GM12878 (cell line): ENCODE data around the gene ZCCHC3. TPM values are rescaled to one million over a fixed set of nuclear protein-coding genes. Genes with fewer than 3 reads are reported as not detected.

ENCODE experiments used
- ATAC-seq: fragments of 200-7000 bp; cut with Tn5 transposase; 3 replicates; pipeline ENCODE4 v1.9.1; 2020; ENCODE audit warnings: mild to moderate bottlenecking, moderate library complexity
- BruUV-seq: library from RNA; stranded (reverse); fragments of 400-500 nt; replicated peaks from 2 replicates; lab custom pipeline; 2021; lab: Mats Ljungman, UMichigan
- CTCF ChIA-PET: fragments of 300-600 bp; sonication (Branson Sonifier 250); formaldehyde crosslinking; extraction: SDS; loops from one replicate; lab custom pipeline; 2021; ENCODE audit warnings: inconsistent platforms; lab: Yijun Ruan, JAX
- POLR2A ChIA-PET: fragments of 350-600 bp; formaldehyde crosslinking; extraction: SDS; loops from one replicate; lab custom pipeline; 2021; ENCODE audit warnings: inconsistent platforms; lab: Charles Lee
- RAD21 ChIA-PET: fragments of 300-600 bp; sonication (Branson Sonifier 250); formaldehyde crosslinking; loops from one replicate; lab custom pipeline; 2023; ENCODE audit warnings: antibody characterized with exemption; ENCODE audit not compliant: unreplicated experiment; lab: Charles Lee
- SMC1A ChIA-PET: fragments of 300-600 bp; sonication (Branson Sonifier 250); formaldehyde crosslinking; loops from one replicate; lab custom pipeline; 2023; ENCODE audit not compliant: unreplicated experiment, uncharacterized antibody; lab: Charles Lee
- DNase-seq: peaks from one replicate; pipeline ENCODE4 v3.0.0-alpha.2; 2011; ENCODE audit warnings: low read depth, low spot score
- FAIRE-seq: peaks from 3 replicates; lab custom pipeline; 2011; peaks lifted over from hg19 to GRCh38; lab: Jason Lieb, UNC
- H2AFZ ChIP-seq: 2 replicates; pipeline ENCODE4 v1.6.0; 2011; ENCODE audit warnings: low read depth, low read length, control low read depth; ENCODE audit not compliant: control insufficient read depth
- H3K27ac ChIP-seq: 2 replicates; pipeline ENCODE4 v1.5.1; 2011; ENCODE audit warnings: control low read depth; ENCODE audit not compliant: control insufficient read depth, insufficient read depth
- H3K27me3 ChIP-seq, 2 experiments: replicated peaks in 1 of 2; 2 replicates each; pipeline versions ENCODE4 v1.6.0 to v1.6.1; 2011; ENCODE audit warnings: low read length in 1 of 2; ENCODE audit not compliant: control insufficient read depth in 2 of 2, insufficient read depth in 2 of 2
- H3K36me3 ChIP-seq, 2 experiments: 2 replicates each; pipeline ENCODE4 v1.5.1; 2011; ENCODE audit warnings: low read length in 1 of 2; ENCODE audit not compliant: control insufficient read depth in 2 of 2, insufficient read depth in 2 of 2
- H3K4me1 ChIP-seq: 2 replicates; pipeline ENCODE4 v1.6.1; 2011; ENCODE audit warnings: mild to moderate bottlenecking, low read length, moderate library complexity, mixed read lengths; ENCODE audit not compliant: control insufficient read depth, insufficient read depth
- H3K4me2 ChIP-seq: 2 replicates; pipeline ENCODE4 v1.6.0; 2011; ENCODE audit warnings: control low read depth; ENCODE audit not compliant: control insufficient read depth, insufficient read depth
- H3K4me3 ChIP-seq: fragments of 200-600 bp; sonication (generic); 2 replicates; pipeline ENCODE4 v1.5.1; 2016
- H3K79me2 ChIP-seq: 2 replicates; pipeline ENCODE4 v1.6.0; 2011; ENCODE audit warnings: low read length; ENCODE audit not compliant: control insufficient read depth, insufficient read depth
- H3K9ac ChIP-seq: 2 replicates; pipeline ENCODE4 v1.8.0; 2011; ENCODE audit warnings: low read length, control low read depth, mixed read lengths; ENCODE audit not compliant: control insufficient read depth, insufficient read depth
- H3K9me3 ChIP-seq: replicated peaks from 3 replicates; pipeline ENCODE4 v1.5.1; 2011; ENCODE audit warnings: mild to moderate bottlenecking, low read length; ENCODE audit not compliant: control insufficient read depth, insufficient read depth
- H4K20me1 ChIP-seq: 2 replicates; pipeline ENCODE4 v1.6.0; 2011; ENCODE audit not compliant: control insufficient read depth, insufficient read depth
- RUNX3 ChIP-seq: IDR thresholded peaks from 2 replicates; pipeline ENCODE4 v1.6.1; 2012; ENCODE audit warnings: low read length, inconsistent platforms
- SREBF2 ChIP-seq: IDR thresholded peaks from 2 replicates; pipeline ENCODE4 v1.6.1; 2012; ENCODE audit warnings: mild to moderate bottlenecking, low read length
- WGBS: methylation state at CpG from one replicate; pipeline ENCODE4 v1.1.6; 2016; ENCODE audit warnings: low lambda C conversion rate; ENCODE audit not compliant: insufficient replicate concordance, insufficient coverage; ENCODE audit errors: missing lambda C conversion rate; 5-methylcytosine and 5-hydroxymethylcytosine counted together
- in situ Hi-C: fragments of 300-500 bp; cut with MboI; formaldehyde crosslinking; loops from 9 replicates; pipeline ENCODE4 v1.14.3; 2018; ENCODE audit warnings: mixed read lengths
- intact Hi-C: fragments of 100-400 bp; cut with micrococcal nuclease; formaldehyde crosslinking; loops from one replicate; pipeline ENCODE4 v1.14.2; 2022; ENCODE audit not compliant: unreplicated experiment
- polyA plus RNA-seq, 11 experiments: library from polyadenylated mRNA; depleted of rRNA in 4 of 11; unstranded in 6 of 11; stranded (reverse) in 5 of 11; fragments of >200 nt; fragmentation: Nextera tagmentation in 4 of 11; fragmentation: Illumina TruSeq in 1 of 11; extraction: Ambion mirVana in 4 of 11; extraction: Trizol in 1 of 11; gene quantifications; 1 replicate in 1 of 11; 2 replicates in 10 of 11; pipeline versions ENCODE4 v1.2.1 to v1.2.3, GENCODE V29; 2011 to 2016; ENCODE audit warnings: inconsistent platforms in 2 of 11, missing spikeins in 2 of 11, low read depth in 1 of 11
- total RNA-seq, 4 experiments: library from RNA; depleted of rRNA in 3 of 4; stranded (reverse); fragments of >200 nt in 3 of 4; fragmentation: Illumina TruSeq in 1 of 4; extraction: Trizol in 1 of 4; gene quantifications; 2 replicates each; pipeline versions ENCODE4 v1.2.1 to v1.2.3, GENCODE V29; 2013 to 2021
- TF ChIP-seq, protein P1 (sequence below): IDR thresholded peaks from 2 replicates; pipeline ENCODE4 v1.6.1; 2011; ENCODE audit warnings: borderline replicate concordance, low read depth, mild to moderate bottlenecking, moderate library complexity, low read length; ENCODE audit not compliant: insufficient read depth, poor library complexity, severe bottlenecking

ZCCHC3 gene
- total and polyA plus RNA-seq, 10 of the 15 experiments (the other 5 are each of a cell fraction or from before 2014, with no cell fraction given): 5.3 to 36.1 (median 17.2) TPM

- ChIA-PET POLR2A (no interaction called here), CTCF (interaction anchor here (2.5 to 3.2 kb wide), 2 partner anchors 8 to 28 kb away, joined by 7 to 14 read pairs; no protein-coding TSS in a partner anchor), SMC1A (interaction anchor here (1.9 kb wide), 1 partner anchor 23 kb away, joined by 6 read pairs; the partner anchor contains the start of gene SOX12), RAD21 (interaction anchor here (1.3 kb wide), 1 partner anchor 23 kb away, joined by 3 read pairs; the partner anchor contains the start of gene SOX12)
- intact Hi-C loops: no loop called here
- no peaks in the 10 kb centered on the region; the same call in 2 of the 3 replicates for H3K9me3 ChIP-seq
- H3K79me2 ChIP-seq: peaks cover 39% of the 10 kb centered on the region
- in situ Hi-C loops: no loop called here
- peaks cover 4% of the 10 kb centered on the region for H4K20me1 ChIP-seq
- no peak overlapping the region for H3K27ac ChIP-seq
- DNase-seq: no peak
- no peak overlapping the region; the same call in 1 of the 2 replicates for H3K4me2 ChIP-seq
- H3K4me1 ChIP-seq: peaks cover 27% of the 10 kb centered on the region
- H3K27me3 ChIP-seq: no peaks in the 10 kb centered on the region
- H3K4me3 ChIP-seq: no peak overlapping the region
- no TSS peak for BruUV-seq
- TF ChIP-seq RUNX3 (peak; percentile 12; the same call in 1 of the 2 replicates), SREBF2 (no peak)
- TF ChIP-seq, protein P1, sequence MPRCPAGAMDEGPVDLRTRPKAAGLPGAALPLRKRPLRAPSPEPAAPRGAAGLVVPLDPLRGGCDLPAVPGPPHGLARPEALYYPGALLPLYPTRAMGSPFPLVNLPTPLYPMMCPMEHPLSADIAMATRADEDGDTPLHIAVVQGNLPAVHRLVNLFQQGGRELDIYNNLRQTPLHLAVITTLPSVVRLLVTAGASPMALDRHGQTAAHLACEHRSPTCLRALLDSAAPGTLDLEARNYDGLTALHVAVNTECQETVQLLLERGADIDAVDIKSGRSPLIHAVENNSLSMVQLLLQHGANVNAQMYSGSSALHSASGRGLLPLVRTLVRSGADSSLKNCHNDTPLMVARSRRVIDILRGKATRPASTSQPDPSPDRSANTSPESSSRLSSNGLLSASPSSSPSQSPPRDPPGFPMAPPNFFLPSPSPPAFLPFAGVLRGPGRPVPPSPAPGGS: no peak
- no peak overlapping the region for H2AFZ ChIP-seq
- 85% methylated on average over 13 of the region's 13 CpGs for WGBS
- no peak for FAIRE-seq
- no peaks in the 10 kb centered on the region; a peak in 2 of 4 replicates for H3K36me3 ChIP-seq
- H3K9ac ChIP-seq: no peak overlapping the region
- no peak for ATAC-seq
These were observed 4.8 kb downstream of the ZCCHC3 start for GRCh38 chr20:301886-302848.
